H9 (cell line): ENCODE results near the gene MAPK8IP1. TPM values are rescaled to one million over a fixed set of nuclear protein-coding genes. Genes with fewer than 3 reads are reported as not detected.

Experiments used
- DNase-seq: peaks from one replicate; pipeline ENCODE4 v3.0.0-alpha.2; 2017
- H2AFZ ChIP-seq: one replicate; pipeline ENCODE4 v1.6.1; 2013; ENCODE audit warnings: mild to moderate bottlenecking, low read length, control low read depth, moderate library complexity
- H2AK5ac ChIP-seq: 2 replicates; pipeline ENCODE4 v1.6.1; 2013; ENCODE audit warnings: low read length, control low read depth, mixed read lengths; ENCODE audit not compliant: insufficient read length
- H2BK120ac ChIP-seq: one replicate; pipeline ENCODE4 v1.6.1; 2013; ENCODE audit warnings: low read depth, mild to moderate bottlenecking, low read length, control low read depth, inconsistent platforms; ENCODE audit not compliant: poor library complexity, severe bottlenecking
- H2BK12ac ChIP-seq: 2 replicates; pipeline ENCODE4 v1.6.1; 2013; ENCODE audit warnings: low read length, control low read depth, mixed read lengths, low read depth; ENCODE audit not compliant: insufficient read length
- H2BK15ac ChIP-seq: 2 replicates; pipeline ENCODE4 v1.6.1; 2013; ENCODE audit warnings: low read depth, low read length, control low read depth
- H2BK20ac ChIP-seq: one replicate; pipeline ENCODE4 v1.6.1; 2013; ENCODE audit warnings: low read depth, mild to moderate bottlenecking, low read length, control low read depth, inconsistent platforms; ENCODE audit not compliant: poor library complexity, severe bottlenecking
- H2BK5ac ChIP-seq: 2 replicates; pipeline ENCODE4 v1.6.1; 2013; ENCODE audit warnings: low read length, control low read depth, mixed read lengths; ENCODE audit not compliant: insufficient read length
- H3K14ac ChIP-seq: 2 replicates; pipeline ENCODE4 v1.6.1; 2013; ENCODE audit warnings: low read length, control low read depth; ENCODE audit not compliant: insufficient read depth
- H3K18ac ChIP-seq: 2 replicates; pipeline ENCODE4 v1.6.1; 2013; ENCODE audit warnings: low read depth, mild to moderate bottlenecking, mixed read lengths, low read length, control low read depth; ENCODE audit not compliant: insufficient read length
- H3K23ac ChIP-seq: 2 replicates; pipeline ENCODE4 v1.6.1; 2013; ENCODE audit warnings: low read length, control low read depth, mixed read lengths, low read depth; ENCODE audit not compliant: insufficient read length
- H3K23me2 ChIP-seq: 2 replicates; pipeline ENCODE4 v1.6.1; 2013; ENCODE audit warnings: low read depth, mild to moderate bottlenecking, mixed read lengths, low read length, control low read depth; ENCODE audit not compliant: insufficient read length, poor library complexity, severe bottlenecking
- H3K27ac ChIP-seq: 2 replicates; pipeline ENCODE4 v1.5.1; 2013; ENCODE audit warnings: low read length, control low read depth, mixed read lengths, low read depth; ENCODE audit not compliant: insufficient read length
- H3K27me3 ChIP-seq: 2 replicates; pipeline ENCODE4 v1.6.1; 2013; ENCODE audit warnings: low read length, control low read depth, inconsistent platforms; ENCODE audit not compliant: insufficient read depth
- H3K4ac ChIP-seq: 2 replicates; pipeline ENCODE4 v1.6.1; 2013; ENCODE audit warnings: low read depth, mild to moderate bottlenecking, control low read depth, inconsistent platforms, low read length, moderate library complexity
- H3K4me1 ChIP-seq: 2 replicates; pipeline ENCODE4 v1.6.1; 2013; ENCODE audit warnings: low read length, control low read depth, inconsistent platforms; ENCODE audit not compliant: insufficient read depth
- H3K4me2 ChIP-seq: 2 replicates; pipeline ENCODE4 v1.6.1; 2013; ENCODE audit warnings: low read length, control low read depth, mixed read lengths; ENCODE audit not compliant: insufficient read length, insufficient read depth
- H3K56ac ChIP-seq: 2 replicates; pipeline ENCODE4 v1.6.1; 2013; ENCODE audit warnings: low read depth, mild to moderate bottlenecking, mixed read lengths, low read length, control low read depth; ENCODE audit not compliant: insufficient read length
- H3K79me1 ChIP-seq: 2 replicates; pipeline ENCODE4 v1.6.1; 2013; ENCODE audit warnings: low read depth, mild to moderate bottlenecking, moderate library complexity, low read length, control low read depth, inconsistent platforms; ENCODE audit not compliant: insufficient read depth, poor library complexity, severe bottlenecking
- H3K79me2 ChIP-seq: 2 replicates; pipeline ENCODE4 v1.6.1; 2013; ENCODE audit warnings: low read length, control low read depth, inconsistent platforms; ENCODE audit not compliant: insufficient read depth
- H3K9ac ChIP-seq: 2 replicates; pipeline ENCODE4 v1.6.1; 2013; ENCODE audit warnings: low read length, control low read depth, mixed read lengths; ENCODE audit not compliant: insufficient read length; ENCODE audit errors: extremely low read depth
- H3K9me3 ChIP-seq: one replicate; pipeline ENCODE4 v1.6.1; 2013; ENCODE audit warnings: low read depth, low read length, inconsistent platforms; ENCODE audit not compliant: control insufficient read depth
- H3T11ph ChIP-seq: one replicate; pipeline ENCODE4 v1.6.1; 2013; ENCODE audit warnings: mild to moderate bottlenecking, low read length, control low read depth, inconsistent platforms
- H4K20me1 ChIP-seq: one replicate; pipeline ENCODE4 v1.6.1; 2013; ENCODE audit not compliant: control insufficient read depth, insufficient read length, insufficient read depth
- H4K5ac ChIP-seq: 2 replicates; pipeline ENCODE4 v1.6.1; 2013; ENCODE audit warnings: low read depth, mild to moderate bottlenecking, mixed read lengths, low read length, control low read depth; ENCODE audit not compliant: insufficient read length
- H4K8ac ChIP-seq: replicated peaks from 2 replicates; pipeline ENCODE4 v1.6.1; 2013; ENCODE audit warnings: low read length, control low read depth, mixed read lengths, low read depth; ENCODE audit not compliant: insufficient read length
- H4K91ac ChIP-seq: 2 replicates; pipeline ENCODE4 v1.6.1; 2013; ENCODE audit warnings: low read depth, mild to moderate bottlenecking, moderate library complexity, mixed read lengths, low read length, control low read depth; ENCODE audit not compliant: insufficient read length
- H3K27ac Mint-ChIP-seq, 3 experiments: 2 replicates in 2 of 3; 3 replicates in 1 of 3; pipeline ENCODE4 v1.8.0; 2020 to 2021; ENCODE audit warnings: mixed read lengths in 3 of 3, mild to moderate bottlenecking in 1 of 3, moderate library complexity in 1 of 3
- H3K27me3 Mint-ChIP-seq: 2 replicates; pipeline ENCODE4 v1.8.0; 2021; ENCODE audit warnings: low read depth, mild to moderate bottlenecking, moderate library complexity, mixed read lengths
- H3K36me3 Mint-ChIP-seq, 3 experiments: 2 replicates in 2 of 3; 3 replicates in 1 of 3; pipeline ENCODE4 v1.8.0; 2020 to 2021; ENCODE audit warnings: low read depth in 3 of 3, mixed read lengths in 3 of 3; ENCODE audit not compliant: insufficient read depth in 1 of 3
- H3K4me1 Mint-ChIP-seq, 2 experiments: 2 replicates each; pipeline ENCODE4 v1.8.0; 2020; ENCODE audit warnings: mixed read lengths in 2 of 2
- H3K4me3 Mint-ChIP-seq, 2 experiments: 2 replicates in 1 of 2; 3 replicates in 1 of 2; pipeline ENCODE4 v1.8.0; 2020 to 2021; ENCODE audit warnings: mild to moderate bottlenecking in 2 of 2, mixed read lengths in 2 of 2, moderate library complexity in 1 of 2
- H3K9me3 Mint-ChIP-seq, 2 experiments: 2 replicates in 1 of 2; 3 replicates in 1 of 2; pipeline ENCODE4 v1.8.0; 2020; ENCODE audit warnings: mild to moderate bottlenecking in 2 of 2, mixed read lengths in 2 of 2, moderate library complexity in 1 of 2
- CTCF ChIP-seq: fragments of 200-600 bp; sonication (generic); conservative IDR thresholded peaks from 3 replicates; pipeline ENCODE4 v1.8.0; 2021; ENCODE audit warnings: antibody characterized with exemption, mild to moderate bottlenecking
- WGBS: extraction: QIAGEN DNeasy Blood & Tissue Kit; methylation state at CpG from one replicate; pipeline ENCODE4 v1.1.7; 2013; ENCODE audit warnings: missing lambda C conversion rate, low lambda C conversion rate, mixed read lengths; ENCODE audit not compliant: insufficient read length; ENCODE audit errors: extremely low coverage; 5-methylcytosine and 5-hydroxymethylcytosine counted together
- total RNA-seq: library from RNA; stranded (reverse); gene quantifications from 2 replicates; pipeline ENCODE4 v1.2.1, GENCODE V29; 2021

Gene MAPK8IP1
- total RNA-seq, 1 experiment from 2014 or later = 30.2 TPM

DNA sequence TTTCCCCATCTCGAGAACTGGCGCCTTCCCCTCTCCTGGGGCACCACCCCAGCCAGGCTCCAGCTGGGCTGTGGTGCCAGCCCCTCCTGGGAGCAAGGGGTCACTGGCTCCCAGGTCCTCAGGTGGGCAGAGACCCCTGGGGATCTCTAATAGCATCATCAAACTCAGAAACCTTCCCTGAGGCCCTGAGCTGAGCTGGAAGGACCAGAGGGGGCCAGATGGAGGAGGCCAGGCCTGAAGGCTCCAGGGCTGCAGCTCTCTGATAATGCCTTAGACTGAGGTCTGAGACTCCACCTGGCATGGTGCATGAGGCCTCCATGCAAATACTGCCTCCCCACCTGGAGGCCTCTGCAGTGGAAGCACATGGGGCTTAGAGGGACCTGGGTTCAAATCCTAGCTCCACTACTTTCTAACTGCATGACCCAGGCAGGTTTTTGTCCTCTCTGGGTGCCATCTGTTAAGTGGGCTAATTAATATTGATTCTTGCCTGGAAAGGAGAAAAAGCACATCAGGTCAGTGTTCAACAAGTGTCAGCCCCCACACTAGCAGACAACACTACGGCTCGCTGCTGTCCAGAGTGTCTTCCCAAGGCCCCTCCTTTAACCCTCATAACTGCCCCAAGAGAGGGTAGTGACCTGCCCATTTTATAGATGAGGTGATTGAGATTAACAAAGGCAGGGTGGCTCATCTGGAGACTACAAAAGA, 1.5 kb downstream of the MAPK8IP1 start:
- Histone ChIP-seq H3K79me2 (no peaks in the 10 kb centered on the region), H3K4me2 (peak overlapping the region; percentile 10), H3K18ac (no peak overlapping the region), H3K56ac (no peak overlapping the region), H2BK15ac (no peak overlapping the region), H3K4me1 (0 out of 2 replicates have a peak, but pooled peaks cover 2% of the 10 kb centered on the region), H4K91ac (no peak overlapping the region), H3K23me2 (no peaks in the 10 kb centered on the region), H2AFZ (no peak overlapping the region), H3K9ac (no peak overlapping the region), H2BK12ac (no peak overlapping the region), H3K4ac (no peak overlapping the region), H3K23ac (no peak overlapping the region), H3K27ac (no peak overlapping the region), H2AK5ac (no peak overlapping the region), H4K8ac (no peak overlapping the region), H3K27me3 (no peaks in the 10 kb centered on the region), H2BK120ac (no peak overlapping the region), H3K9me3 (no peaks in the 10 kb centered on the region), H2BK5ac (no peak overlapping the region), H3T11ph (no peak overlapping the region), H2BK20ac (no peak overlapping the region), H3K79me1 (no peaks in the 10 kb centered on the region), H4K20me1 (no peaks in the 10 kb centered on the region), H4K5ac (no peak overlapping the region), H3K14ac (no peak overlapping the region; the same call in 1 of the 2 replicates)
- TF ChIP-seq CTCF = no peak
- Mint-ChIP-seq H3K36me3 (peaks cover 0 to 7% (median 0%) of the 10 kb centered on the region in 3 experiments; a peak in 2 of 7 replicates), H3K27me3 (peaks cover 10% of the 10 kb centered on the region), H3K4me3 (peak overlapping the region in 1 of 2 experiments; percentile 81; a peak in 3 of 5 replicates), H3K27ac (no peak overlapping the region), H3K4me1 (peaks cover 8 to 15% of the 10 kb centered on the region in 2 experiments), H3K9me3 (no peaks in the 10 kb centered on the region; a peak in 1 of 5 replicates)
- WGBS = no CpG with 5 or more reads among the region's 4 CpGs
- no peak for DNase-seq
